ENCODE measurements around the gene HBG1.

The HBG1 gene

DNA sequence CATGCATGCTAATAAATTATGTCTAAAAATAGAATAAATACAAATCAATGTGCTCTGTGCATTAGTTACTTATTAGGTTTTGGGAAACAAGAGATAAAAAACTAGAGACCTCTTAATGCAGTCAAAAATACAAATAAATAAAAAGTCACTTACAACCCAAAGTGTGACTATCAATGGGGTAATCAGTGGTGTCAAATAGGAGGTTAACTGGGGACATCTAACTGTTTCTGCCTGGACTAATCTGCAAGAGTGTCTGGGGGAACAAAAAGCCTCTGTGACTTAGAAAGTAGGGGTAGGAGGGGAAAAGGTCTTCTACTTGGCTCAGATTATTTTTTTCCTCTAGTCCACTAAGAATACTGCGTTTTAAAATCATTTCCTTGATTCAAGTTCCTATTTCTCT is 22.0 kb downstream of the HBG1 start:
- H3K27me3 ChIP-seq (ENCODE audit: insufficient read depth, low read length, poor library complexity, severe bottlenecking) = no peaks in the 10 kb centered on the region
- H3K36me3 ChIP-seq (ENCODE audit: insufficient read depth, low read length) = no peaks in the 10 kb centered on the region

DNA sequence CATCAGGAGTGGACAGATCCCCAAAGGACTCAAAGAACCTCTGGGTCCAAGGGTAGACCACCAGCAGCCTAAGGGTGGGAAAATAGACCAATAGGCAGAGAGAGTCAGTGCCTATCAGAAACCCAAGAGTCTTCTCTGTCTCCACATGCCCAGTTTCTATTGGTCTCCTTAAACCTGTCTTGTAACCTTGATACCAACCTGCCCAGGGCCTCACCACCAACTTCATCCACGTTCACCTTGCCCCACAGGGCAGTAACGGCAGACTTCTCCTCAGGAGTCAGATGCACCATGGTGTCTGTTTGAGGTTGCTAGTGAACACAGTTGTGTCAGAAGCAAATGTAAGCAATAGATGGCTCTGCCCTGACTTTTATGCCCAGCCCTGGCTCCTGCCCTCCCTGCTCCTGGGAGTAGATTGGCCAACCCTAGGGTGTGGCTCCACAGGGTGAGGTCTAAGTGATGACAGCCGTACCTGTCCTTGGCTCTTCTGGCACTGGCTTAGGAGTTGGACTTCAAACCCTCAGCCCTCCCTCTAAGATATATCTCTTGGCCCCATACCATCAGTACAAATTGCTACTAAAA is 22.8 kb downstream of the HBG1 start, which contains the start of gene HBB:
Gene HBB, minus strand, starts transcription at position 340 of the 579 bp plus-strand sequence. Its CDS starts 50 bp downstream, at position 290.
- H3K4me2 ChIP-seq (ENCODE audit: low read depth, low read length, poor library complexity, severe bottlenecking) = no peak within 1 kb of the TSS
- no peaks in the 10 kb centered on the region for H3K27me3 ChIP-seq (ENCODE audit: insufficient read depth, low read length, poor library complexity, severe bottlenecking)
- no peak within 1 kb of the TSS for H2AFZ ChIP-seq (ENCODE audit: low read length)
- H3K9me3 ChIP-seq (ENCODE audit: insufficient read depth, low read depth, low read length) = no peaks in the 10 kb centered on the region
- no peak within 1 kb of the TSS for H3K4me3 ChIP-seq (ENCODE audit: low read length, poor library complexity, severe bottlenecking)
- H3K9ac ChIP-seq (ENCODE audit: low read depth, low read length, poor library complexity, severe bottlenecking) = no peak within 1 kb of the TSS
- no peaks in the 10 kb centered on the region for H3K4me1 ChIP-seq (ENCODE audit: insufficient read depth, low read length, poor library complexity, severe bottlenecking)
- H3K36me3 ChIP-seq (ENCODE audit: insufficient read depth, low read length) = no peaks in the 10 kb centered on the region
- no peaks in the 10 kb centered on the region for H3K9me2 ChIP-seq (replicated peaks; ENCODE audit: low read depth, low read length)
- no peaks in the 10 kb centered on the region for H3K79me2 ChIP-seq (ENCODE audit: insufficient read depth, low read length)
- H3F3A ChIP-seq (ENCODE audit: low read depth) = no peaks in the 10 kb centered on the region
- H4K20me1 ChIP-seq (ENCODE audit: insufficient read depth, low read length, poor library complexity, severe bottlenecking) = no peaks in the 10 kb centered on the region
- TF ChIP-seq EZH2phosphoT487 (IDR thresholded peaks at IDR 0.05; ENCODE audit: borderline replicate concordance) = no peak
- TF ChIP-seq, protein P1, sequence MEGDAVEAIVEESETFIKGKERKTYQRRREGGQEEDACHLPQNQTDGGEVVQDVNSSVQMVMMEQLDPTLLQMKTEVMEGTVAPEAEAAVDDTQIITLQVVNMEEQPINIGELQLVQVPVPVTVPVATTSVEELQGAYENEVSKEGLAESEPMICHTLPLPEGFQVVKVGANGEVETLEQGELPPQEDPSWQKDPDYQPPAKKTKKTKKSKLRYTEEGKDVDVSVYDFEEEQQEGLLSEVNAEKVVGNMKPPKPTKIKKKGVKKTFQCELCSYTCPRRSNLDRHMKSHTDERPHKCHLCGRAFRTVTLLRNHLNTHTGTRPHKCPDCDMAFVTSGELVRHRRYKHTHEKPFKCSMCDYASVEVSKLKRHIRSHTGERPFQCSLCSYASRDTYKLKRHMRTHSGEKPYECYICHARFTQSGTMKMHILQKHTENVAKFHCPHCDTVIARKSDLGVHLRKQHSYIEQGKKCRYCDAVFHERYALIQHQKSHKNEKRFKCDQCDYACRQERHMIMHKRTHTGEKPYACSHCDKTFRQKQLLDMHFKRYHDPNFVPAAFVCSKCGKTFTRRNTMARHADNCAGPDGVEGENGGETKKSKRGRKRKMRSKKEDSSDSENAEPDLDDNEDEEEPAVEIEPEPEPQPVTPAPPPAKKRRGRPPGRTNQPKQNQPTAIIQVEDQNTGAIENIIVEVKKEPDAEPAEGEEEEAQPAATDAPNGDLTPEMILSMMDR (conservative IDR thresholded peaks at IDR 0.05; ENCODE audit: low read length) = no peak

More for the DNA sequence above, 22.0 kb downstream of the HBG1 start:
- Histone ChIP-seq H3K4me3 (ENCODE audit: low read length, poor library complexity, severe bottlenecking) (no peak overlapping the region), H3K4me1 (ENCODE audit: insufficient read depth, low read length, poor library complexity, severe bottlenecking) (no peaks in the 10 kb centered on the region), H3F3A (ENCODE audit: low read depth) (no peaks in the 10 kb centered on the region), H3K9me2 (replicated peaks; ENCODE audit: low read depth, low read length) (no peaks in the 10 kb centered on the region), H3K4me2 (ENCODE audit: low read depth, low read length, poor library complexity, severe bottlenecking) (no peak overlapping the region), H3K9me3 (ENCODE audit: insufficient read depth, low read depth, low read length) (no peaks in the 10 kb centered on the region), H3K9ac (ENCODE audit: low read depth, low read length, poor library complexity, severe bottlenecking) (no peak overlapping the region), H2AFZ (ENCODE audit: low read length) (no peak overlapping the region), H4K20me1 (ENCODE audit: insufficient read depth, low read length, poor library complexity, severe bottlenecking) (no peaks in the 10 kb centered on the region), H3K79me2 (ENCODE audit: insufficient read depth, low read length) (no peaks in the 10 kb centered on the region)
- TF ChIP-seq EZH2phosphoT487 (IDR thresholded peaks at IDR 0.05; ENCODE audit: borderline replicate concordance) = no peak
- TF ChIP-seq, protein P1 (conservative IDR thresholded peaks at IDR 0.05; ENCODE audit: low read length) = no peak

DNA sequence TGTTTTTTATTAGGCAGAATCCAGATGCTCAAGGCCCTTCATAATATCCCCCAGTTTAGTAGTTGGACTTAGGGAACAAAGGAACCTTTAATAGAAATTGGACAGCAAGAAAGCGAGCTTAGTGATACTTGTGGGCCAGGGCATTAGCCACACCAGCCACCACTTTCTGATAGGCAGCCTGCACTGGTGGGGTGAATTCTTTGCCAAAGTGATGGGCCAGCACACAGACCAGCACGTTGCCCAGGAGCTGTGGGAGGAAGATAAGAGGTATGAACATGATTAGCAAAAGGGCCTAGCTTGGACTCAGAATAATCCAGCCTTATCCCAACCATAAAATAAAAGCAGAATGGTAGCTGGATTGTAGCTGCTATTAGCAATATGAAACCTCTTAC is 24.2 kb downstream of the HBG1 start:
- Histone ChIP-seq H3K27me3 (ENCODE audit: insufficient read depth, low read length, poor library complexity, severe bottlenecking) (no peaks in the 10 kb centered on the region), H3K9me3 (ENCODE audit: insufficient read depth, low read depth, low read length) (no peaks in the 10 kb centered on the region), H3K79me2 (ENCODE audit: insufficient read depth, low read length) (no peaks in the 10 kb centered on the region), H3K4me3 (ENCODE audit: low read length, poor library complexity, severe bottlenecking) (no peak overlapping the region), H3K4me1 (ENCODE audit: insufficient read depth, low read length, poor library complexity, severe bottlenecking) (no peaks in the 10 kb centered on the region), H2AFZ (ENCODE audit: low read length) (no peak overlapping the region), H4K20me1 (ENCODE audit: insufficient read depth, low read length, poor library complexity, severe bottlenecking) (no peaks in the 10 kb centered on the region), H3K4me2 (ENCODE audit: low read depth, low read length, poor library complexity, severe bottlenecking) (no peak overlapping the region), H3K9me2 (replicated peaks; ENCODE audit: low read depth, low read length) (no peaks in the 10 kb centered on the region), H3F3A (ENCODE audit: low read depth) (no peaks in the 10 kb centered on the region), H3K9ac (ENCODE audit: low read depth, low read length, poor library complexity, severe bottlenecking) (no peak overlapping the region), H3K36me3 (ENCODE audit: insufficient read depth, low read length) (no peaks in the 10 kb centered on the region)
- no peak for TF ChIP-seq EZH2phosphoT487 (IDR thresholded peaks at IDR 0.05; ENCODE audit: borderline replicate concordance)
- TF ChIP-seq, protein P1 (conservative IDR thresholded peaks at IDR 0.05; ENCODE audit: low read length) = no peak

Data from Loucy (cell line).